Activated CD8-positive, alpha-beta memory T cell treated with anti-CD3 and anti-CD28 coated beads, Interleukin-2, amount 50 U/mL, for 1 hour (primary cell): ENCODE data around the gene ZNF22.

Experiments
- DNase-seq: peaks from one replicate; pipeline ENCODE4 v3.0.0-alpha.2; 2020; ENCODE audit errors: extremely low read depth

ZNF22 gene

DNA sequence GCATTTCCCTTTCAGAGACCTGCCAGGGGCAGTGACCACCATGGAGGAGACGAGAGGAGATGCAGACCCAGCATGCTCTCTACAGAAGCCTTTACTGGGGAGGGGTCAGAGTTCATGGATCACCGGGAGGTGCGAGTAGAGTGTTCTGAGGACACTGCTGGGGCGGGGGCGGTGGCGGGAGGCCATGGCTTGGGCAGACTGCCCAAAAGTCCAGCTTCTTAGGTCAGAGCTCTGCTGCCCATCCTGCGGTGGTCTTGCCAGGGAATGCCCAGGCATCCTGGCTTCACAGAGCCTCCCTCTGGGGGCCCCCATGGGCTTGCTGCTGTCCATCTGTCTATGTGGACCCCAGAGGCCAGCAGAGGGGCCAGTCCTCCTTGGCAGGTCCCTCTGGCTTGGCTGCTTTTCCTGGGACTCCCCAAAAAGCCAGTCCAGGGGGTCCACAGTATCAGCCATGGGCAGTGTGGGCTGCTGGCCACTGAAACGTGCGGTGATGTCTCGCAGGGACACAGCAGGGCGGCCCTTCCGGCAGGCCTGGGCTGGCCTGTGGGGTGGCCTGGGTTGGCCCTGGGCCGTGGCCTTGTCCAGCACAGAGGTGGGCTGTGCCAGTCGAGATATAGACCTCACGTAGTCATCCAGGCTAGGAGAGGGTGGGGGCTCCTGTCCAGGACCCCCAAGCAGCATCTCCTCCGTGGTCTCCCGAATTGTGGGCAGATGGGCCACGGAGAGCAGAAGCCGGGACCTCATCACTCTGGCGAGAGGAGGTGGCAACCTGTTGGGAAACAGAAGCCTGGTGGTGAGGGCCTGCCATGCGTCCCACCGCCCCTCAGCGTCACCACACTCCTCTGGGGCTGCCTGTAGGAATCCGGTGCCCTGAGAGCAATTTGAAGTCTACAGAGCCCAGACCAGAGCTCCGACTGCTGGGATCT is 23.2 kb upstream of the ZNF22 start:
- DNase-seq, result no peak

DNA sequence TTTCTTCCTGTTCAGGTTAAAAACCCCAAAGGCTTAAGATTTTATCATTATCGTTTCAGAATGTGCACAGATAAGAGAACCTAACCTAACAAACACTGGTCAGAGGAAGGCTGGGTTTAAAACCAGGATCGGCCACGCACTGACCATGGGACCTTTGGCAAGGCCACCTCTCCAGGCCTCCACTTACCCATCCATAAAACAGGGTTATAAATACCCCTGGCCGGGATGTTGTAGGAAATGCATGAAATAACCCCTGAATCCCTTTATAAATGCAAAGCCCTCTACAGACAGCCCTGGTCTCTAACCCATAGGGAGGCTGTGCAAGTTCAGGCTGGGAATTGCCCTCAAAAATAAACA is 22.5 kb upstream of the ZNF22 start:
- no peak for DNase-seq

DNA sequence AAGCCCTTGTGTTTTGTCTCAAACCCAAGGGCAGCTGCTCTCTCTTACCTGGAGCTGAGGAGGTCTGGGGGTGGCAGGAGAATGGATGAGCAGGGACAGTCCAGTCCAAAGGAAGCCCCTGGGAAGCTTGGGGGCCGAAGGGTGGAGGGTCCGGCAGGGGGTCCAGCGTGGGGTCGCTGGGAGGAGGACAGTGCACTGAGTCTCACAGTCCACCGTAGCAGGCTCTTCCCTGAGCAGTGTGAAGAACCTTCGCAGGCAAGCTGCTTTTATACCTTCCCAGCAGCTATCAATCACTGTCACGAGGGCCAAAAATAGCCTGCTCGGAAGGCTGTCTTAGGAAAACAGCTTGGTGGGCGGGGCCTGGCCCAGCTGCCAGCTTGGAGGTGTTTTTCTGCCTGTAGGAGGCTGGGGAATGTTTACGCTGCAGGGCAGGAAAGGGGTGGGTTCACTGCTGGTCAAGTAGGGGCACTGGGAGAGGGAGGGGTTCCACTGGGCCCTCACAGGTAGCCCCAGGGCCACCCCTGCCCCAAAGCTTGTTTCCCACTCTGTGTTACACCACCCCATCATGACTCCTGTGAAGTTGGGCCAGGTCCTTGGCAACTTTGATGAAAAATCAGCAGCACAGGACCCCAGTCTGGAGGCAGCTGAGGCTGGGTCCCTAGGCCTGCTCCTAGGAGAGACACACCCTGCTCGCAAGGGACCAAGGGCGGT is 22.0 kb upstream of the ZNF22 start, which contains the start of gene DEPP1:
Gene DEPP1, minus strand, starts transcription at position 240 of the 711 bp plus-strand sequence. CDS start 779 bp downstream, outside the sequence.
- DNase-seq, result no peak

DNA sequence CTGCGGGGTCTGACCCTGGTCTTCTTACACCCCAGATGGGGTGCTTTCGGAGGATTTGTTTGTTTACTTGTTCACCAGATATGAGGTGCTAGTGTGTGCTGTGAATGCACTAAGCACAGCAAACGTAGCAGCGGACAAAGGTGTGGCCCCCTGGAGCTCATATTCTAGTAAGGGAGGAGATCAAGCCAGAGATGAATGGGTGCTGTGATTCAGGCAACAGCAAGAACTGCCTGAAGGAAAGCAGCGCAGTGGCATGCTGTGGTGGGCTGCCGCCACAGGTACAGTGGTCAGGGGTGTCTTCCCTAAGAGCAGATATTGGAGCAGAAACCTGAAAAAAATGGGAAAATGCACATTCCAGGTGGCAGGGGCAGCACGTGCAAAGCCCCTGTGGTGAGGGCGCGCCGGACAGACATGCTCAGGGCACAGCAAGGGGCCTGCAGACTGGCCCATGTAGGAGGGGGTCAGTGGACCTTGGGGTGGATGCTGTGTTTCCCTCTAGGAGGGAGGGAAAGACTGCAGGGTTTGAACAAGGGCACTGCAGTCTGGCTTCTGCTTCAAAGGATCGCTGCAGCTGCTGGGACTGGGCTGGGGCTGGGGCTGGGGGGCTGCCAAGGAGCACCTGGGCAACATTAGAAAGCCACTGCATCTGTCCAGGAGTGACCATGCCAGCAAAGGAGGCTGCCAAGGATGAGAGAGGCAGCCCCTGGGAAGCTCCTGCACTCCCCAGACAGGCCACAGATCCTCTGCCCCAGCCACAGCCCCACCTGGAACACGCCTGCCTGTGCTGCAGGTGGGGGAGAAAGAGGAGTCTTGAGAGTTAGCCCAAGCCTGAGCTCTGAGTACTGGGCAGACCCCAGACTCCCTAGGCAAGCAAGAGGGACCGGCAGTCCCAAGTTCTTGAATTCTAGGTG is 21.2 kb upstream of the ZNF22 start:
- no peak for DNase-seq

GRCh38 chr10:44980309-44981171 is 20.2 kb upstream of the ZNF22 start:
- DNase-seq, result no peak

DNA sequence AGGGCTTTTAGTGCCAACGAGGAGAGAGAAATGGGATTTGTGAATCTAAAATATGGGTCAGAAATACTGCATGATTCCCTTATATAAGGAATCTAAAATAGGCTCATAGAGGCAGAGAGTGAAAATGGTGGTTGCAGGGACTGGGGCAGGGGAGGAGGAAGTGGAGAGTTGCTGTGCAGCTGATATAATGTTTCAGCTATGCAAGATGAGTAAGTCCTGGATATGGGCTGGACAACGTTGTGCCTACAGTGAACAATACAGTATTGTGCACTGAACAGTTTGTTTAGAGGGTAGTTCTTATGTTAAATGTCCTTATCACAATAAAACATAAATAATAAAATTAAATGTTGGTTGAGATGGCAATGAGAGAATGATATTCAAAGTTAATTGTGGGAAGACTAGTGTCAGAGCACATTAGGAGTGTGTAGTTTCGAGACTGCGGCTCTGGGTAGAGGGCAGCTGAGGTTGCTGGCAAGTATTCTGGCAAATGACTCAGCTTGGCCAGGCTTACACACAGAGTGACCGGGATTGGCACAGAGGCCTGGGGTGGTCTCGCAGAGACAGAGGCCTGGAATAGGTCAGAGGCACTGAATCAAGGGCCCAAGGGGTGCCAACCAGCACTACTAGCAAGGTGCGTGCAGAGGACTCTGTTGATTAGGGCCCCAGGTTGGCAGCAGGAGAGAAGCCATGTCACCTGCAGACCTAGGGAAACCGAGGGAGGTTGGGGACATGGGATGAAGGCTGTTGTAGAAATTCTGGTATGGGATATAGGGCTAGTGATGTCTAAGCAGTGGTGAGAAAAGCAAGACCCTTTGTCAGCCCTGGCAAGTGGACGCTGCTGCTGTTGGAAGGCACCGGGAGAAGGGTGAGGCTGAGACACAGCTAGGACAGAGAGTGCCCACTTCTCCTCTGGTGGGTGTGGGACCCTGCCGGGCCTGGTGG is 19.3 kb upstream of the ZNF22 start:
- no peak for DNase-seq

DNA sequence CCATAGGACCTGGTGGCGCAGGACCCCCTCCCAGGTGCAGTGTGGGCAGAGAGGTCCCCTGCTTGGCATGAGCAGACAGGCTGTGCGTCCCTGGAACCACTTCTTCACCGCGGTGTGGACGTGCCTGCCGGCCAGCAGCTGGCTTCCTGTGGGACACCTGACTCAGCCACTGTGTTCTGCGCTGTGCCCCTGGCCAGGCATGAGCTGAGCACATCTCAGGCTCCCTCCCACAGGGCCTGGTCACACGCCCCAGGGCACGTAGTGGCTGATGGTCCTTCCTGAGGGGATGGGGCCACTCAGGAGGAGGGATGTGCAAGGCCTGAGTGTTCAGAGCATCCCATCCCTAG is 18.6 kb upstream of the ZNF22 start:
- no peak for DNase-seq

- no peak for DNase-seq
These were observed 18.2 kb upstream of the ZNF22 start for GRCh38 chr10:44982496-44982895.

- no peak for DNase-seq
These were observed 17.4 kb upstream of the ZNF22 start for GRCh38 chr10:44983066-44983894.

DNA sequence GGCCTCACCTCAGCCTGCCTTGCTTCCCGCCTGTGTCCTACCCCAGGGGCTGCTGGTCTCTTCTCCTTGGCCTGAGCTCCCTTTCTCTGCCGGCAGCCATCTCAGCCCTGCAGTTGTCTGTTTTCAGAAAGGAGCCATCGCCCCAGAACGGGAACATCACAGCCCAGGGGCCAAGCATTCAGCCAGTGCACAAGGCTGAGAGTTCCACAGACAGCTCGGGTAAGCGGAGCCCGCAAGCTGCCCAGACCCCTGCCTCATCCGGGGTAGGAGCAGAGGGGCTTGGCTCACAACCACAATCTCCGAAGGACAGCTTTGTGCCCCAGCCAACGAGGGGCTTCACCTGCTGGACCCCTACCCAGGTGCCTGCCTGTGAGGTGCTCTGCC is 16.8 kb upstream of the ZNF22 start:
- DNase-seq, result no peak

GRCh38 chr10:44984671-44985101 is 16.0 kb upstream of the ZNF22 start:
- DNase-seq, result no peak

- no peak for DNase-seq
These were observed 15.5 kb upstream of the ZNF22 start for GRCh38 chr10:44985175-44985681.

GRCh38 chr10:44986179-44986578 is 14.5 kb upstream of the ZNF22 start:
- DNase-seq, result no peak

- DNase-seq, result no peak
These were observed 14.1 kb upstream of the ZNF22 start for GRCh38 chr10:44986670-44987069.

DNA sequence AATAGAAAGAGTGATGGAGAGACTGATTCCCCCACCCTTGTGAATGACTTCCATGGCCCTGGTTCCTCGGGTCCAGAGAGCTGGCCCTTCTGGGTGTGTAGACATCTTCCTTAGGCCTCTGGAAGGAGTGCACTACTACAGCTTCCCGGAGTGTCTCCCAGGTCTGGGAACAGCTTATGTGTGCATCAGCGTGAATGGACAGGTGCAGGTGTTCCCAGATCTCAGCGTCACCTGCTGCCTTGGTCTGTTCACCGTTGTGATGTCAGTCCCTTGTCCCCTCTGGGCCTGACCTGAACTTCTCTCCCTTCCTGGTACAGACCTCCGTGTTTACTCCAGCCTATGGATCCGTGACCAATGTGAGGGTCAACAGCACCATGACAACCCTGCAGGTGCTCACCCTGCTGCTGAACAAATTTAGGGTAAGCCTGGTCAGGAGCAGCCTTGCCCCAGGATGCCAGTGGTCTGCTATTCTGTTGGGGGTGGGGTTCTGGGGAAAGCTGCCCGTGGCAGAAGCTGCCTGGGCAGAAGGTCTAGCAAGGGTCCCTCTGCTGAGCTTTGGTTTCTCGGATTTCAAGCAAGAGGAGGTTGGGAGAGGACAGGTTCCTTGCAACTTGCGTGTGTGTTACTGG is 11.7 kb upstream of the ZNF22 start:
- no peak for DNase-seq

GRCh38 chr10:44989597-44990301 is 11.0 kb upstream of the ZNF22 start:
- DNase-seq, result no peak

- no peak for DNase-seq
These were observed 10.4 kb upstream of the ZNF22 start for GRCh38 chr10:44990302-44990655.

DNA sequence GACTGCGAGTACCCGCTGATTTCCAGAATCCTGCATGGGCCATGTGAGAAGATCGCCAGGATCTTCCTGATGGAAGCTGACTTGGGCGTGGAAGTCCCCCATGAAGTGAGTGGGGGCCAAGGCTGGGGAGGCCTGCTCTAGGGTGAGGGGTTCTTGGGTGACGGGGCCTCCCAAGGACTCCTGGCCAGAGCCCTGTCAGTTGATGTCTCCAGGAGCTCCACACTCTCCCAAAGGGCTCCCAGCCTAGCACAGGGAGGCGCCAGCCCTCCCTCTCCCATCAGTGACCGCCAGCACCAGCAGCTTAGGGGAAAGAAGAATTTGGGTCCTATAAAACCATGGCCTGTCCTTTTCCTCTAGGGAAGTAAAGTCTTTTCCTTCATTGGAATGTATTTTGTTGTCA is 9.8 kb upstream of the ZNF22 start:
- no peak for DNase-seq
